H9 (cell line): ENCODE measurements around the gene SENP7. TPM values are rescaled to one million over a fixed set of nuclear protein-coding genes. Genes with fewer than 3 reads are reported as not detected.
A peak's percentile ranks its signal among the peaks of the same experiment; 100 is the strongest.

Source experiments
- DNase-seq: peaks from one replicate; pipeline ENCODE4 v3.0.0-alpha.2; 2017
- H2AFZ ChIP-seq: one replicate; pipeline ENCODE4 v1.6.1; 2013; ENCODE audit warnings: mild to moderate bottlenecking, low read length, control low read depth, moderate library complexity
- H2AK5ac ChIP-seq: 2 replicates; pipeline ENCODE4 v1.6.1; 2013; ENCODE audit warnings: low read length, control low read depth, mixed read lengths; ENCODE audit not compliant: insufficient read length
- H2BK120ac ChIP-seq: one replicate; pipeline ENCODE4 v1.6.1; 2013; ENCODE audit warnings: low read depth, mild to moderate bottlenecking, low read length, control low read depth, inconsistent platforms; ENCODE audit not compliant: poor library complexity, severe bottlenecking
- H2BK12ac ChIP-seq: 2 replicates; pipeline ENCODE4 v1.6.1; 2013; ENCODE audit warnings: low read length, control low read depth, mixed read lengths, low read depth; ENCODE audit not compliant: insufficient read length
- H2BK15ac ChIP-seq: 2 replicates; pipeline ENCODE4 v1.6.1; 2013; ENCODE audit warnings: low read depth, low read length, control low read depth
- H2BK20ac ChIP-seq: one replicate; pipeline ENCODE4 v1.6.1; 2013; ENCODE audit warnings: low read depth, mild to moderate bottlenecking, low read length, control low read depth, inconsistent platforms; ENCODE audit not compliant: poor library complexity, severe bottlenecking
- H2BK5ac ChIP-seq: 2 replicates; pipeline ENCODE4 v1.6.1; 2013; ENCODE audit warnings: low read length, control low read depth, mixed read lengths; ENCODE audit not compliant: insufficient read length
- H3K14ac ChIP-seq: 2 replicates; pipeline ENCODE4 v1.6.1; 2013; ENCODE audit warnings: low read length, control low read depth; ENCODE audit not compliant: insufficient read depth
- H3K18ac ChIP-seq: 2 replicates; pipeline ENCODE4 v1.6.1; 2013; ENCODE audit warnings: low read depth, mild to moderate bottlenecking, mixed read lengths, low read length, control low read depth; ENCODE audit not compliant: insufficient read length
- H3K23ac ChIP-seq: 2 replicates; pipeline ENCODE4 v1.6.1; 2013; ENCODE audit warnings: low read length, control low read depth, mixed read lengths, low read depth; ENCODE audit not compliant: insufficient read length
- H3K23me2 ChIP-seq: 2 replicates; pipeline ENCODE4 v1.6.1; 2013; ENCODE audit warnings: low read depth, mild to moderate bottlenecking, mixed read lengths, low read length, control low read depth; ENCODE audit not compliant: insufficient read length, poor library complexity, severe bottlenecking
- H3K27ac ChIP-seq: 2 replicates; pipeline ENCODE4 v1.5.1; 2013; ENCODE audit warnings: low read length, control low read depth, mixed read lengths, low read depth; ENCODE audit not compliant: insufficient read length
- H3K27me3 ChIP-seq: 2 replicates; pipeline ENCODE4 v1.6.1; 2013; ENCODE audit warnings: low read length, control low read depth, inconsistent platforms; ENCODE audit not compliant: insufficient read depth
- H3K4ac ChIP-seq: 2 replicates; pipeline ENCODE4 v1.6.1; 2013; ENCODE audit warnings: low read depth, mild to moderate bottlenecking, control low read depth, inconsistent platforms, low read length, moderate library complexity
- H3K4me1 ChIP-seq: 2 replicates; pipeline ENCODE4 v1.6.1; 2013; ENCODE audit warnings: low read length, control low read depth, inconsistent platforms; ENCODE audit not compliant: insufficient read depth
- H3K4me2 ChIP-seq: 2 replicates; pipeline ENCODE4 v1.6.1; 2013; ENCODE audit warnings: low read length, control low read depth, mixed read lengths; ENCODE audit not compliant: insufficient read length, insufficient read depth
- H3K56ac ChIP-seq: 2 replicates; pipeline ENCODE4 v1.6.1; 2013; ENCODE audit warnings: low read depth, mild to moderate bottlenecking, mixed read lengths, low read length, control low read depth; ENCODE audit not compliant: insufficient read length
- H3K79me1 ChIP-seq: 2 replicates; pipeline ENCODE4 v1.6.1; 2013; ENCODE audit warnings: low read depth, mild to moderate bottlenecking, moderate library complexity, low read length, control low read depth, inconsistent platforms; ENCODE audit not compliant: insufficient read depth, poor library complexity, severe bottlenecking
- H3K79me2 ChIP-seq: 2 replicates; pipeline ENCODE4 v1.6.1; 2013; ENCODE audit warnings: low read length, control low read depth, inconsistent platforms; ENCODE audit not compliant: insufficient read depth
- H3K9ac ChIP-seq: 2 replicates; pipeline ENCODE4 v1.6.1; 2013; ENCODE audit warnings: low read length, control low read depth, mixed read lengths; ENCODE audit not compliant: insufficient read length; ENCODE audit errors: extremely low read depth
- H3K9me3 ChIP-seq: one replicate; pipeline ENCODE4 v1.6.1; 2013; ENCODE audit warnings: low read depth, low read length, inconsistent platforms; ENCODE audit not compliant: control insufficient read depth
- H3T11ph ChIP-seq: one replicate; pipeline ENCODE4 v1.6.1; 2013; ENCODE audit warnings: mild to moderate bottlenecking, low read length, control low read depth, inconsistent platforms
- H4K20me1 ChIP-seq: one replicate; pipeline ENCODE4 v1.6.1; 2013; ENCODE audit not compliant: control insufficient read depth, insufficient read length, insufficient read depth
- H4K5ac ChIP-seq: 2 replicates; pipeline ENCODE4 v1.6.1; 2013; ENCODE audit warnings: low read depth, mild to moderate bottlenecking, mixed read lengths, low read length, control low read depth; ENCODE audit not compliant: insufficient read length
- H4K8ac ChIP-seq: replicated peaks from 2 replicates; pipeline ENCODE4 v1.6.1; 2013; ENCODE audit warnings: low read length, control low read depth, mixed read lengths, low read depth; ENCODE audit not compliant: insufficient read length
- H4K91ac ChIP-seq: 2 replicates; pipeline ENCODE4 v1.6.1; 2013; ENCODE audit warnings: low read depth, mild to moderate bottlenecking, moderate library complexity, mixed read lengths, low read length, control low read depth; ENCODE audit not compliant: insufficient read length
- H3K27ac Mint-ChIP-seq, 3 experiments: 2 replicates in 2 of 3; 3 replicates in 1 of 3; pipeline ENCODE4 v1.8.0; 2020 to 2021; ENCODE audit warnings: mixed read lengths in 3 of 3, mild to moderate bottlenecking in 1 of 3, moderate library complexity in 1 of 3
- H3K27me3 Mint-ChIP-seq: 2 replicates; pipeline ENCODE4 v1.8.0; 2021; ENCODE audit warnings: low read depth, mild to moderate bottlenecking, moderate library complexity, mixed read lengths
- H3K36me3 Mint-ChIP-seq, 3 experiments: 2 replicates in 2 of 3; 3 replicates in 1 of 3; pipeline ENCODE4 v1.8.0; 2020 to 2021; ENCODE audit warnings: low read depth in 3 of 3, mixed read lengths in 3 of 3; ENCODE audit not compliant: insufficient read depth in 1 of 3
- H3K4me1 Mint-ChIP-seq, 2 experiments: 2 replicates each; pipeline ENCODE4 v1.8.0; 2020; ENCODE audit warnings: mixed read lengths in 2 of 2
- H3K4me3 Mint-ChIP-seq, 2 experiments: 2 replicates in 1 of 2; 3 replicates in 1 of 2; pipeline ENCODE4 v1.8.0; 2020 to 2021; ENCODE audit warnings: mild to moderate bottlenecking in 2 of 2, mixed read lengths in 2 of 2, moderate library complexity in 1 of 2
- H3K9me3 Mint-ChIP-seq, 2 experiments: 2 replicates in 1 of 2; 3 replicates in 1 of 2; pipeline ENCODE4 v1.8.0; 2020; ENCODE audit warnings: mild to moderate bottlenecking in 2 of 2, mixed read lengths in 2 of 2, moderate library complexity in 1 of 2
- WGBS: extraction: QIAGEN DNeasy Blood & Tissue Kit; methylation state at CpG from one replicate; pipeline ENCODE4 v1.1.7; 2013; ENCODE audit warnings: missing lambda C conversion rate, low lambda C conversion rate, mixed read lengths; ENCODE audit not compliant: insufficient read length; ENCODE audit errors: extremely low coverage; 5-methylcytosine and 5-hydroxymethylcytosine counted together
- total RNA-seq: library from RNA; stranded (reverse); gene quantifications from 2 replicates; pipeline ENCODE4 v1.2.1, GENCODE V29; 2021
- TF ChIP-seq, protein P1 (sequence below): fragments of 200-600 bp; sonication (generic); conservative IDR thresholded peaks from 3 replicates; pipeline ENCODE4 v1.8.0; 2021; ENCODE audit warnings: antibody characterized with exemption, mild to moderate bottlenecking

Gene SENP7
- total RNA-seq, 1 experiment from 2014 or later: 8.4 TPM

DNA sequence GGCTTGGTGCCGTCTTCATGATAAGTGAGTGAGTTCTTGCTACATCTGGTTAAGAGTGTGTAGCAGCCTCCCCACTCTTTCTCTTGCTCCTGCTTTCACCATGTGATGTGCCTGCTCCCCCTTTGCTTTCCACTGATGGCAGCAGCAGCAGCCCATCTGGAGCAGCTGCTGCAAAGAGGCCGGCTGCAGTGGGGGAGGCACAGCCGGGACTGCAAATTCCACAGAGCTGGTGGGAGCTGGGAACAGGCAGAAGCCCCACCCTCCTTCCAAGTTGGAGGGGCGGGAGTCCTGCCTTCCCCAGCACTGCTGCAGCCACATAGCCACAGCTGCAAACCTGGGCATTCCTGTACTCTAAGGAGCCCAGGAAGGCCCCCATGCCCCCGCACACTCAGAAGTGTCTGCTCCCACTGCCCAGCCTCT is 129.8 kb downstream of the SENP7 start:
- no peak overlapping the region for H4K5ac ChIP-seq
- H3K4me2 ChIP-seq: no peak overlapping the region
- no peaks in the 10 kb centered on the region for H3K23me2 ChIP-seq
- no peak overlapping the region for H3K14ac ChIP-seq
- Mint-ChIP-seq H3K36me3 (peaks cover 0 to 2% (median 0%) of the 10 kb centered on the region in 3 experiments; a peak in 1 of 7 replicates), H3K27me3 (no peaks in the 10 kb centered on the region), H3K4me3 (no peak overlapping the region), H3K4me1 (peaks cover 2 to 7% of the 10 kb centered on the region in 2 experiments; a peak in 2 of 4 replicates), H3K27ac (peak overlapping the region in 1 of 3 experiments; percentile 89; a peak in 2 of 7 replicates), H3K9me3 (peaks cover 0 to 3% of the 10 kb centered on the region in 2 experiments; a peak in 3 of 5 replicates)
- H3K79me1 ChIP-seq: peaks cover 2% of the 10 kb centered on the region
- TF ChIP-seq, protein P1, sequence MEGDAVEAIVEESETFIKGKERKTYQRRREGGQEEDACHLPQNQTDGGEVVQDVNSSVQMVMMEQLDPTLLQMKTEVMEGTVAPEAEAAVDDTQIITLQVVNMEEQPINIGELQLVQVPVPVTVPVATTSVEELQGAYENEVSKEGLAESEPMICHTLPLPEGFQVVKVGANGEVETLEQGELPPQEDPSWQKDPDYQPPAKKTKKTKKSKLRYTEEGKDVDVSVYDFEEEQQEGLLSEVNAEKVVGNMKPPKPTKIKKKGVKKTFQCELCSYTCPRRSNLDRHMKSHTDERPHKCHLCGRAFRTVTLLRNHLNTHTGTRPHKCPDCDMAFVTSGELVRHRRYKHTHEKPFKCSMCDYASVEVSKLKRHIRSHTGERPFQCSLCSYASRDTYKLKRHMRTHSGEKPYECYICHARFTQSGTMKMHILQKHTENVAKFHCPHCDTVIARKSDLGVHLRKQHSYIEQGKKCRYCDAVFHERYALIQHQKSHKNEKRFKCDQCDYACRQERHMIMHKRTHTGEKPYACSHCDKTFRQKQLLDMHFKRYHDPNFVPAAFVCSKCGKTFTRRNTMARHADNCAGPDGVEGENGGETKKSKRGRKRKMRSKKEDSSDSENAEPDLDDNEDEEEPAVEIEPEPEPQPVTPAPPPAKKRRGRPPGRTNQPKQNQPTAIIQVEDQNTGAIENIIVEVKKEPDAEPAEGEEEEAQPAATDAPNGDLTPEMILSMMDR: no peak
- no peak overlapping the region for H3K23ac ChIP-seq
- no peaks in the 10 kb centered on the region for H3K9me3 ChIP-seq
- H4K20me1 ChIP-seq: no peaks in the 10 kb centered on the region
- no peak overlapping the region for H3K9ac ChIP-seq
- no peaks in the 10 kb centered on the region for H3K79me2 ChIP-seq
- H4K8ac ChIP-seq: no peak overlapping the region
- no peak overlapping the region for H3K27ac ChIP-seq
- H3K27me3 ChIP-seq: no peaks in the 10 kb centered on the region
- H4K91ac ChIP-seq: no peak overlapping the region
- no peak overlapping the region for H3K4ac ChIP-seq
- no peak overlapping the region for H3K18ac ChIP-seq
- no peak overlapping the region for H2BK20ac ChIP-seq
- H2BK5ac ChIP-seq: no peak overlapping the region
- WGBS: no CpG with 5 or more reads among the region's 5 CpGs
- no peak overlapping the region for H3K56ac ChIP-seq
- H2BK15ac ChIP-seq: no peak overlapping the region
- H2BK12ac ChIP-seq: no peak overlapping the region
- no peak overlapping the region for H2AK5ac ChIP-seq
- peak; percentile 56 for DNase-seq
- no peak overlapping the region for H2AFZ ChIP-seq
- H3K4me1 ChIP-seq: no peaks in the 10 kb centered on the region; the same call in 1 of the 2 replicates
- H2BK120ac ChIP-seq: no peak overlapping the region
- H3T11ph ChIP-seq: no peak overlapping the region
